Measurements from ENCODE around the gene SVIP.
A peak's percentile ranks its signal among the peaks of the same experiment; 100 is the strongest.

The SVIP gene, protein sequence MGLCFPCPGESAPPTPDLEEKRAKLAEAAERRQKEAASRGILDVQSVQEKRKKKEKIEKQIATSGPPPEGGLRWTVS

DNA sequence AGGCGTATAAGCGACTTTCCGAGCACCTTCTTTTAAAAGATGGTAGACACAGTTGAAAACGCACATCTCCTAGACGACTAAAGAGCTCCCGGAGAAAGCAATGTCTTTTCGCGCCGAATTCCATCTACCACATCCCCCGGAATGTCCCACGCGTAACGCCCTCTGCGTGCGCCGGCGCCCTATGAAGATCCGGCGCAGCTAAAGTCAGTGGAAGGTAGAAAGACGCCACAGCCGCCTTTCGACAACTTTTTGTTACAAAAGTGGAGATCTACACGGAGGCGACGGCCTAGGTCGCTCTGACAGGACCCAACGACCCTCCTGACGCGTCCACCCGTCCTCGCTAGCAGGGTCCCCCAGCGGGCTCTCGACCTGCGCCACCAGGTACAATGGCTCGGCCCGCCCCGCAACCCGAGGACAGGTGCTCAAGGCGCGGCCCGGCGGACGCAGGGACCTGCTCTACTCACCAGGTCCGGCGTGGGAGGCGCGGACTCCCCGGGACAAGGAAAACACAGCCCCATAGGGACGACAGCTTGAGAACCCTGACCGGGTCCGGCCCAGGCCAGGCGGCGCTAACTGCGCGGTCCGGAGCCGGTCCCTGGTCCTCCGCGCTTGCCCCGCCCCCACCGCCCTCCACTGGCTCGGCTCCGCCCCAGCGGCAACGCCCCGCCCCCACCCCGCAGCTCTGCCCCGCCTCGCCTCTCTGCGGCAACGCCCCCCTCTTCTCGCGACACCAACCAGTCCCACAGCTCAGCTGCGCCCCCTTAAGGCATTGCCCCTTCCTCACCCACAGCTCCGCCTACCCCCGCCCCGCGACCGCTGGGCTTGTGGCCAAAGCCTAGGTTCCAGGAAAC lies at the start of gene SVIP:
SVIP (minus strand) TSS at position 571 of the 851 bp plus-strand sequence; CDS start at position 518, 53 bp downstream.
- DNase-seq (ENCODE audit: low read depth in 2 of 2) = peak; percentile 88 to 92

DNA sequence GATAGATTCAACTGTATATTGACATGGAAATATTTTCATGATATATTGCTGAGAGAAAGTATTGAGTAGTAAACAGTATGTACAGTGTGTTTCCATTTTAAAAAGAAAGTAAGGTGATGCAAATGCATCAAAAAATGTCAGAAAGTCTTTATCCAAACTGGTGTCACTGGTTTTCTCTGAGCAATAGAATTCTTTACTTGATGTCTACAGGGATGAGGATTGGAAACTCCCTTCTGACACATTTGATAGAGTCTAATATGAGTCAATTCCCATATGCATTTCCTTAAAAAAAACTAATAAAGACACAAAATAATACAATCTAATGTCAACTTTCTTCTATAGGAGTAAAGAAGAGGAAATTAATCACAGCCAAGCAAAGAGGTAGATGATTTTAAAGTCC lies 49.0 kb upstream of the SVIP start:
- no peak for DNase-seq (ENCODE audit: low read depth in 2 of 2)

DNA sequence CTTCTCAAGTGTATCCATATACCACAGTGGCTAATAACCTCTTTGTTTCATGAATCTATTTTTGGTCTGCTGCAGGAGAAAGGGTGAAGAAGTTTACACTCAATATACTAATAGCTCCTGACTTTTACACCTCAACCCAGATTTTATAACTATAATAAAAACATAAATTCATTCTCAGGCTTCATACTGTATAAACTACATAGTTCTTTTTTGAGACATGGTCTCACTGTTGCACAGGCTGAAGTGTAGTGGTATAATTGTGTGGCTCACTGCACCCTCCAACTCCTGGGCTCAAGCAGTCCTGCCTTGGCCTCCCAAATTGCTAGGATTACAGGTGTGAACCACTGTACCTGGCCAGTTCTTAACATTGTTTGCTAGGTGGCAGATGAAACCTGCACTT lies 48.4 kb upstream of the SVIP start:
- no peak for DNase-seq (ENCODE audit: low read depth in 2 of 2)

DNA sequence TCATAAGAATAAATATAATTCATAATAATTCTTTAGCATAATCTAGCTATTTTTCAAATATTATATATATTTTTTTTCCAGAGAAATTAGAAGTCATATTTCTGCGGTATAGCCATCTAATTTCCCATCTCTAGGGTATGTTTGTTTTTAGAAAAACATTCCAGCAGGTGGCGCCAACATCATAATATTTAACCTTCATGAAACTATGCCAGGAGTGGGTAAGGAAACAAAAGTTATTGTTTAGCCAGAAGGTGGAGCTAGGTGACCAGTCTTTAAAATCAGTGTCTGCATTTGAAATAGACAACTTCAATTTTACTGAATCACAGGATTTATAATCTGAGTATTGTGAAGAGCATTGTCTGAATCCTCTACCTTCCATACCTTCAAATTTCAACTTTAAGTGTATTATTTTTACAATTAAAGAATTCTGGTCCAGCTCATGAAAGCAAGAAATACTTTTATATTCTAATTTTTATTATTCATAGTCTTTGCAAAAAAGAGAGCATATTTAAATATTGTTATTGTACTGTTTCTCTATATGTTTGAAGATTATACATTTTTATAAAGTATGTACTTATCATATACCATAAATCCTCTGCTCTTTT lies 46.4 kb upstream of the SVIP start:
- DNase-seq (ENCODE audit: low read depth in 2 of 2) = peak; percentile 5 to 50

DNA sequence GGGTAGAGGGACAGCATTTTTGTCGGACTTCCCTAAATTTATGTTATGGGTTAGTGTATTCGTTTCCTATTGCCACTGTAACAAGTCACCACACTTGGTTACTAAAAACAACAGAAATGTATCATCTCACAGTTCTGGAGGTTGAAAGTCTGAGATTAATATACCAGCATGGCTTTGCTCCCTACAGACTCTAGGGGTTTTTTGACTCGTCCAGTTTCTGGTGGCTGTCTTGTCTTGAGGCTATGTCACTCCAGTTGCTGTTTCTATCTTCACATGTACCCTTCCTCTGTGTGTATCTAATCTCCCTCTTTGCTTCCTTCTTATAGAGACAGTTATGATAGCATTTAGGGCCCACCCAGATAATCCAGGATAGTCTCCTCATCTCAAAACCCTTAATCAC lies 39.7 kb upstream of the SVIP start:
- DNase-seq (ENCODE audit: low read depth in 2 of 2) = no peak

DNA sequence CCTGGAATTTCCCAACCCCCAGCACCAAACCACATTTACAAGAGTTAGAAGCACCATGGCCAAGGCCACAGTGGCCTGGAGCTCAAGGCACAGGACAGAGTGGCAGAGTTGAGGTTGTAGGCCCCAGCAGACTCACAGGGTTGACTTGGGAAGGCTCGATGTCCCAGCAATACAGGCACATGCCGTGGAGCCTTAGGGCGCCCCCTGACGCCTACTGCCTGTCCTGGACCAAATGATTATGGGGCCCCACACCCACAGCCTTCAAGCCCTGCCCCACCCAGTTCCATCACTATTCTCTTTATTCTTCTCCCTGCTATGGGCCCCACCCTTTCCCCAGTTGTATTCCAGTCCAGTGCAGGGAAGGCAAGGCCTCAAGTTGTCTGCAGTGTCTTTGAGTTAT lies 30.6 kb upstream of the SVIP start, which contains the start of gene CCDC179:
CCDC179 (minus strand) TSS at position 234 of the 400 bp plus-strand sequence; CDS start at position 181, 53 bp downstream.
- DNase-seq (ENCODE audit: low read depth in 2 of 2) = no peak

DNA sequence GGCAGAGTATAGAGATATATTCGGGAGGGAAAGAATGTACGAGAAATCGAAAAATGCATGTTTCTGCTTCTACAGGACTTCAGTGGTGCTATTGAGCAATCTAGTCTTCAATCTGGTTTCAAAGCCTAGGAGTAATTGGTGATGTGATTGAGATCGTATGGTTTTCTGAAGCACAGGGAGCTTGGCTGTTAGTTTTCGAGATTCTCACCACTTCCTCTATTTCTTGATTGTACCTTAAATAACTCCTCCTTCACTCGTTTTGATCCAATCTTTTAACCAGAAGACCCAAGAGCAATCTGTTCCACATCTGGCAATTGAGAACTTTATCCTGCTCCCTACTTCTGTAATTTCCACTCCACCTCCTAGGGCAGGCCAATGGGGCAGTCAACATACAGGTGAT lies 30.2 kb upstream of the SVIP start:
- no peak for DNase-seq (ENCODE audit: low read depth in 2 of 2)

DNA sequence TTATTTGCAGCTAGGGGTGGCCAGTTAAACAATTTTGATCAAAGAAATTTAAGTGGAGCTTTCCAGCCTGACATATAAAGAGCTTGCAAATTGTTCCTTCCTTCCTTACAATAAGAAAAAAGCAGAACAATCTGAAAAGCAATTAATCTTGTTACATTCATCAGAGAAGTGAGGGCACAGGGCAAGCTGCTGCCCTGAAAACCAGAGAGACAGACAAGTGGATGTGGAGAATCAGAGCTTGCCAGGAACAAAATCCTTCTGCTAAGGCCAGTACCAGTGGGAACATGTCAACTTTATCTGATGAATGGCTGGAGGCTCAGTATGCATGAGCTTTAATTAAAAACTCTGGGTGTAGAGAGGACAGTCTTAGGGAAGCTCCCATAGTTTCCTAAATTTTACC lies 21.9 kb upstream of the SVIP start:
- no peak for DNase-seq (ENCODE audit: low read depth in 2 of 2)

DNA sequence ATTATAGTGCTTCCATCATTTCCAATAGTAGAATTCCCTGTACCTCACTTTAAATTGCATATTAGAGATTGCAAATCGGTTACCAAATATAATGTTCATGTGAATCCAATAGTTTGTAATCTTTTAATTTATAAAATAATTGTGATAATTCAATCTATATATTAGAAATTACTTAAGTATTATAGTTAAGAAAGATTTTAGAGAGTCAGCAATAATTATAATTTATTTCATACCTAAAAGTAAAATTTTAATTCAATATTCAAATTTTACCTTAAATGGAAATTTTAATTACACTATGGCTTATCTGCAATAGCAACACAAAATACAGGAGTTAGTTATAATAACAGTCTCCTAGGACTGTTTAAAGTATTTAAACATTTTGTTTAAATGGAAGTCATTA lies 17.1 kb upstream of the SVIP start:
- DNase-seq (ENCODE audit: low read depth in 2 of 2) = no peak

DNA sequence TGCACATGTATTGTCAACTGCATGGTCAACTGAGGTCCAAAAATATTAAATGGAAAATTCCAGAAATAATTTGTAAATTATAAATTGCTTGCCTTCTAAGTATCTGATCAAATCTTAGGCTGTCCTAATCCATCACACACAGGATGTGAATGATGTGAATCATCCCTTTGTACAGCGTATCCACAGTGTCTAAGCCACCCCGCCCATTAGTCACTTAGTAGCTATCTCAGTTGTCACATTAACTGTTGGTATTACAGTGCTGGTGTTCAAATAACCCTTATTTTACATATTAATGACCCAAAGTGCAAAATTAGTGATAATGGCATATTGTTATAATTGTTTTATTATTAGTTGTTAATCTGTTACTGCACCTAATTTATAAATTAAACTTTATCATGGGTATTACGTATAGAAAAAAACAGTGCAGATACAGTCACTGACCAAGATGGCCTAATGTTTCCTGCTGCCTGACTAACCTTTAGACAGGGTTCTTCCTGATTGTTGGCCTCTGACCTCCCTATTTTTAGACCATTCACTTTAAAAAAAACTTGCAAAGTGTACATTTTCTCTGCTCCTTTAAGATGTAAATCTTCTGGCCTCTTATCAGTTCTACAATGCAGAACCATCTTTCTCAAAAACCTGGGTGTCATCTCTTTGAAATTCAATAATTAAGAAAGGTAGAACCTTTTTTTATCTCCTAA lies 2.9 kb upstream of the SVIP start:
- no peak for DNase-seq (ENCODE audit: low read depth in 2 of 2)

DNA sequence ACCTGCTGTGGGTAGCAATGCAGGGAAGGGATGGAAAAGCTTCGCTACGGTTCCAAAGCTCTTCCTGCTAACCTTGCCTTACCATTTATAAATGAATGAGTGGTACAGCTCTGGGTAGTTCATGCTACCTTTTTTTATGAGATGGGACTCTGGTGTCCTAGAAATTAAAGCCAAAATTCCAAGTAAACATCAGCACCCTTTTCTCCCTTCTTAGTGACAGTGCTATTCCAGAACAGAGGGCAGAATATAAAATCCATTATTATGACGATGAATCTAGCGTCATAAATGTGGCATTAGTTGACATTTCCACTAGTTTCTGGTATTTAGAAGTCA lies 447 bp upstream of the SVIP start:
- no peak for DNase-seq (ENCODE audit: low read depth in 2 of 2)

DNA sequence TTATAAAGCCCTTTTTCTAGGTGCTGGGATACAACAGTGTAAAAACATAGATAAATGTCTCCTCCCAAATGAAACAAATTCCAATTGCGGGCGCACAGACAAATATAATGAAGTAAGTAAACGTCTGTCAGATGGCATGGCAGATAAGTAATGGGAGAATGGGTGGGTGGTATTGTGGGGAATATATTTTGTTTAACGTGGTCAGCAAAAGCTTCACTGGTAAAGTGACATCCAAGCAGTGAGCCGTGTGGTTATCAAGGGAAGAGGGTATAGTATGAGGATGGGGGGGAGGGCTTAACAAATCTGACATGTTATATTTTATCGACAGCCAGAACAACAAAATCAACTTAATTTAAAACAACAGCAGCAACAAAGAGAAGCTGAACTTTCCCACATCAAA lies 1.2 kb downstream of the SVIP start:
- no peak for DNase-seq (ENCODE audit: low read depth in 2 of 2)

DNA sequence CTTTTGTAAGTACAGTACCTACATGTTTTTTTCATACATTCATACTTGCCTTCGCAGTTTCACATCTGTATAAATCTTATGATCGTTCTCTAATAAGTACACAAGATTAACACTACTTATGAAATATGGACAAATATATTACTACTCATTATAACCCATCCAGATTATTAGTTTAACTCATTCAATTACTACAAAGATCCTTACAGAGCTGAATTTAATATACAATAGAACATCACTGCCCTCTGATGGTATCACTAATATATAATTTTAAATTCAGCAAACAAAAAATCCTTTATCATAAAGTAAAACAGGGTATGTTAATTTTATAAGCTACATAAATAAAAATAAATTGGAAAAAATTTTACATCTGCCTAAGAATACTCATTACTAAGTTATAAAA lies 7.4 kb downstream of the SVIP start:
- no peak for DNase-seq (ENCODE audit: low read depth in 2 of 2)

DNA sequence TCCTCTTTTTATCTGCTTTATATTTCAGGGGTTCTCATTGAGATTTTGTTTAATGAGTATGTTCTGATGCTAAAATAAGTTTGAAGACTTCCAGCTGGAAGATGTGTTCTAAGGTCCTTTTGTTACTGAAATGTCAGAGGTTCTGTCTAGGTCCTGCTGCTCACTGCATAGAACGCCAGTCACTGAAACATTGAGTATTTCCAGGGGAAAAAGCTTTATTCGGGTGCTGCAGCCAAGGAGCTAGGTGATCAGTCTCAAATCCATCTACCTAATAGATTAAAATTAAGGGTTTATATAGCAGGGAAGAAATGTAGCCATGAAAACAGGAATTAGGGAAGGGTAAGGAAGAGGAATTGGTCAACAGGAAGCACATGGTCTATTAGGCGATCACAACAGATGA lies 19.7 kb downstream of the SVIP start:
- DNase-seq (ENCODE audit: low read depth in 2 of 2) = no peak

DNA sequence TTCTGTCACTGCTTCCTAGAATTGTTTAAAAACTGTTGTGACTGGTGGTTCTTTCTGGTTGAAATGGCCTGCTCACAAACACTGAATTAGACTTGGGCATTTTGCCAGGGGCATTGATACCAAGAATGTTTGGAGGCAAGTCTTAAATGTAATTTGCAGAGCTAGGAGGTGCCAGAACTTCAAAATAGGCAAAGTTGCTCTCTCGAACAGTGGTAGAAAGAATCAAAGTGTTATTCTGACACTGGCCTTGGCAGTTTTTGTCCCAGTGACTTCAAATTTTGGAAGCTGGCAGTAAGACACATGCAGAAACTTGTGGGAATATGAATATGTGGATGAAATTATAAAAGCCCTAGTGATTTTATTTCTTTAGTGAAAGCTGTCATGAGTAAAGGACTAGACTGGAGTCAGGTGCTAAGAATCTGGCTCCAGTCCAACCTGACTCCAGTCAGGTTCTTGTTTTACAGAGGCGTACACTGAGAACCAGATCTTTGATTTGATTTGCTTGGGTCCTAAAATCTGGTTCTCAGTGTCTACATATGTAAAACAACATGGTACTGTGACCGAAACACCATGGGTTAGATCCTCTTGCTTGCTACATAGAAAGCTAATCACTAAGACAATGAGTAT lies 20.9 kb downstream of the SVIP start:
- DNase-seq (ENCODE audit: low read depth in 2 of 2) = no peak

DNA sequence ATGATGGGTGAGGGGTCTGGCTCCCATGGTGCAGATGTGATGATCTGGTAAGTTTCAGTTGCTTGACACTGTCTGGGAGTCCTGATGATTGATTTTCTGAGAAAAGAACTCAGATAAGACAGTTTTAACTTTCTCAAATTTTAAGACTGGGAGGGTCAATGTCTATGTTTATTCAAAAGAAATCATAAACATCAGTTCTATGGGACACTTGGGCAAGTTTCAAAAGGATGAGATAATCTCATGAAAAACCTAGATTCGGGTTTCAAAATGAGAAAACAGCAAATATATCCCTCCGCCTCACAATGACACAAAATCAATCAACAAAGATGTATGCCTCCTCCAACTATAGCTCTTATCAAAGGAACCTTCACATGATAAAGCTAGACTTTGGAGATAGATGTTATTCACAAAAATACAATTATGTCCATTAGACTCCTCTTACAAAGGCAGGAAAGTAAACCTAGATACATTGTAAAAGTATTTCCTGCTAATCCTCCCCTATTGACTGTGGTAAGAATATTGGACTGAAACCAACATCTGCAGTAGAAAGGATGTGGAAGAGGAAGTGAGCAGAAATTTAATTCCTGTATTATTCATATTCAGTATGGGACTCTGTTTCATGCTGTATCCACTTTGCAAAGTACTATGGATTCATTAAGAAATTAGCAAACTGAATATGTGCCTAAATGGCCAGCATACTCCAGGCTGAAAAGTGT lies 21.6 kb downstream of the SVIP start:
- DNase-seq (ENCODE audit: low read depth in 2 of 2) = no peak

DNA sequence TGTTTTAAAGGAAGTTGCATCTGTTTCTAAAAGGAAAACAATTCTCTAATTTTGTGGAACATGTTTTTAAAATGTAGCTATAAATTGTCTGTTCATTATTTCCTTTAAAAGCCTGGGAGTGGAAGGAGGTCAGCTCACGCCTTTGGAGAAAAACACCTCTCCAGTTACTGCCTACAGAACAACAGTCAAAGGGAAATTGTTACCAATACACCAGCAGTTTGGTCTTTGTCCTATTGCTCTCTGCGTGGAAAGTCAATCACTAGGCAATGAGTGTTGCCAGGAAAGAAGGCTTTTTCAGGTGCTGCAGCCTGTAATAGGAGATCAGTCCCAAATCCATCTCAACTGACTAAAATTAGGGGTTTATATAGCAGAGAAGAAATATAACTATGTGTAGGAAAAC lies 22.2 kb downstream of the SVIP start:
- DNase-seq (ENCODE audit: low read depth in 2 of 2) = no peak

DNA sequence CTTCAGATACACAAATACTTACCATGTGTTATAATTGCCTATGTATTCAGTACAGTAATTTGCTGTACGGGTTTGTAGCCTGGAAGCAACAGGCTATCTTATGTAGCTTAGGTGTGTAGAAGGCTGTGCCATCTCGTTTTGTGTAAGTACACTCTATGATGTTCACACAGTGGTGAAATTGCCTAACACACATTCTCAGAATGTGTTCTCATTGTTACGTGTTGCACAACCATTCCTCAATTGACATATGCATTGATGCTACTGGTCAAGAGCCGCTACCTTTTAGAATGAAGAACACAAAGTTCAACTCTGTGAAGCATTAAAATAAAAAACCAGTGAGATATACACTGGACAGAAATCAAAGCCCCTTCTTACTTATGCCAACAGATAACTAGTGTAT lies 26.7 kb downstream of the SVIP start:
- DNase-seq (ENCODE audit: low read depth in 2 of 2) = no peak

DNA sequence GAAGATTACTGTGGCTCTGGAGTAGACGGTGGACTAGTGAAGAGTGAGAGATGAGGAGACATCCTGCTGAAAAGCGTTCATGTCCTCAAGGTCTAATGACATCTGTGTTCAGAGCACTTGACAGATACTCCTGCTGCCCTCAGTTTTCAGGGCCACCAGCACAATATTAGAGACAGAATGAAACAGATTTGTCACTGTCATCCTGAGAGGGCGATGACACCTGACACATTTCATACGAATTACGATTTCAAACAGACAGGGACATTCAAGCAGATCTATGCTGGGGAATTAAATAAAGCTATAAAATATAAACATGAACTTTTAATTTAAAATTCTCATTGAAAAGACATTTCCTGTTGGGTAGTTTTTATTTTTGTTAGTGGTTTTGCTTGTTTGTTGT lies 29.1 kb downstream of the SVIP start:
- DNase-seq (ENCODE audit: low read depth in 2 of 2) = no peak

DNA sequence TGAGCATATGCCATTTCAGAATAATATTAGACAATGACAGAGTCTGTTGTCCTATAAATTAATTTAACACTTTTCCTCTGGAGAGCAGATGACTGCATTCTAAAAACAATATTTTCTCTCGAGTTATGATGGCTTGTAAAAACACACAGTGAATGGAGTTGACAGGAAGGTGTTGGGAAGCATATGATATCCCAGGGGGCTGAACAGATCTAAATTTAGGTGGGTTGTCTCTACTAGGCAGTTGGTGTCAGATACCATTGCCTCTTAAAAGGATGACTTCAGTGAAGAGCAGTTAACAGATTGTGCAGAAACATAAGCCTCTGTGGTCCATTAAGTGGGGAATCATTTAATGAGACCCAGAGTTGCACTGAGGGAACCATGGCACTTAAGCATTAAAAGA lies 30.7 kb downstream of the SVIP start:
- no peak for DNase-seq (ENCODE audit: low read depth in 2 of 2)

DNA sequence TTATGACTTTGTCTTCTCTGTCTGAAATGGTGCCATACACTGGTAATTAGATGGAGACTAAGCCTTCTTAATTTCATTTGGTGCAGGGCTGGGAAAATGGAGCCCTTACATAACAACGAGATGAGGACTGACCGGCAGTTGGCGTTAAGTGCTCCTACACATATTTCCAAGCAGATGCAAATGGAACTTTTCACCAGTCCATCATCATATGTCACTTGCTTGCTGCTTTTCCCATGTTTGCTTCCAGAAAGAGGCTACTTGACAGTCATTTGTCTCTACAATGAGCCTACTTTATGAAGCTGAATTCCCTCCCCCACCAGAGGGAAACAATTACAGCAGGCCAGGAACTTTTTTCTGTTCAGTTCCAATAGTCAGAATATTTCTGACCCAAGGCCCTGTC lies 32.6 kb downstream of the SVIP start:
- no peak for DNase-seq (ENCODE audit: low read depth in 2 of 2)

DNA sequence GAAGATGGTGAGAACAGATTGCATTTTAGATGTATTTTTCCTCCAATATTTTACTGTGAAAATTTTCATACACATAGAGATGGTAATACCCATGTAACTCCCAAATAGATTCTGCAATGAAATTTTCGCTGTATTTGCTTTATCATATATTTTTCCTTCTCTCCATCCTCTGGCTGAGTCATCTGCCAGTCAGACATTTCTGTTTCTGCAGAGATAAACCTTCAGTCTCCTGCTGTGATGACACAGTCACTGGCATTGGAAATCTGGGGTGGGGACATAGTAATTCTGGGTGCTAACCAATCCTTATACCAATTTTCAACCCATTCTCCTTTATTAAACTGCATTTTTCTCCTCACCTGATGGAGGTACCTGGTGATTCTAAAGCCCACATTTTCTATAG lies 33.7 kb downstream of the SVIP start:
- no peak for DNase-seq (ENCODE audit: low read depth in 2 of 2)

Measured in stimulated activated CD4-positive, alpha-beta T cell treated with anti-CD3 and anti-CD28 coated beads, Interleukin-12 subunit alpha, Interleukin-12 subunit beta, amount 100 ng/mL, for 24 hours (primary cell).